Activated CD4-positive, alpha-beta T cell treated with anti-CD3 and anti-CD28 coated beads, Interleukin-2, amount 10 ng/mL, durations not matched to agents 24 days and 14 days (primary cell): ENCODE results near the gene CITED1. TPM values are rescaled to one million over a fixed set of nuclear protein-coding genes. Genes with fewer than 3 reads are reported as not detected.
A peak's percentile ranks its signal among the peaks of the same experiment; 100 is the strongest.

Experiments
- DNase-seq: peaks from one replicate; pipeline ENCODE4 v3.0.0; 2022
- H3K27ac Mint-ChIP-seq: one replicate; pipeline ENCODE4 v1.8.0; 2022; ENCODE audit warnings: mild to moderate bottlenecking, mixed read lengths
- H3K27me3 Mint-ChIP-seq: one replicate; pipeline ENCODE4 v1.8.0; 2022; ENCODE audit warnings: mixed read lengths
- H3K36me3 Mint-ChIP-seq: one replicate; pipeline ENCODE4 v1.8.0; 2022; ENCODE audit warnings: low read depth, mild to moderate bottlenecking, mixed read lengths
- H3K4me1 Mint-ChIP-seq: one replicate; pipeline ENCODE4 v1.8.0; 2021; ENCODE audit warnings: mixed read lengths
- H3K4me3 Mint-ChIP-seq: one replicate; pipeline ENCODE4 v1.8.0; 2022; ENCODE audit warnings: mild to moderate bottlenecking, moderate library complexity, mixed read lengths
- H3K9me3 Mint-ChIP-seq: one replicate; pipeline ENCODE4 v1.8.0; 2021; ENCODE audit warnings: mixed read lengths
- intact Hi-C: fragments of 100-400 bp; cut with micrococcal nuclease; formaldehyde crosslinking; loops from one replicate; pipeline ENCODE4 v1.15.1; 2023
- total RNA-seq: library from RNA; stranded (reverse); gene quantifications from 2 replicates; pipeline ENCODE4 v1.2.3, GENCODE V29; 2022

CITED1 gene
- total RNA-seq, 1 donor from 2014 or later, result not detected

DNA sequence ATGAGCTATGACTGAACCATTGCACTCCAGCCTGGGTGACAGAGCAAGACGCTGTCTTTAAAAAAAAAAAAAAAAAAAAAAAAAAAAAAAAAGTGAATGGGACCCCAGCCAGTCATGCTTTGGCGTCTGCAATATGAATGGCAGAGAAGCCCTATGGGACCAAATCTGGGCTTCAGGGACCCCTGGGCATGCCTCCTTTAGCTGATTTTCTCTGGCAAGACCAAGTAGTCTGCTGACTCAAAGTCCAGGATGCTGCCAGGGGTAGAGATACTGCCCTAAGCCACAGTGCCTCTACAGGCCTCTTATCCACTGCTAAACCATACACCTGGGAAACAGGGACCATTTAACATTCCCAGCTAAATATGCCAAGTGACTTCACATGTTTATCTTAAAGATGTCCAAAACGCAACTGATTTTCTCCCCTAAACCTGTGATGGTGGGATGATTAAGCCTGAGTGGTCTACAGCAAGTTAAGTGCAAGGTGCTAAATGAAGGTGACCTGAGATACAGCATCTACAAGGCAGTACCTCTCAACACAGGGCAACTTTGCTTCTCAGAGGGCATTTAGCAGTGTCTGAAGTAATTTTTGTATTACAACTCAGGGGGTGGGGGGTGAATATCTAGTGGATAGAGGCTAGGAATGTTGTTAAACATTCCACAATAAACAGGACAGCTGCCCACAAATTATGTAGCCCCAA is 34.5 kb downstream of the CITED1 start:
- H3K36me3 Mint-ChIP-seq, result peaks cover 69% of the 10 kb centered on the region
- H3K27ac Mint-ChIP-seq, result peak overlapping the region; percentile 30
- DNase-seq, result no peak
- H3K4me1 Mint-ChIP-seq, result peaks cover 35% of the 10 kb centered on the region
- H3K9me3 Mint-ChIP-seq, result no peaks in the 10 kb centered on the region
- intact Hi-C loops, result loop anchor here (10.0 kb wide), 3 partner anchors 86 to 736 kb away; partner anchors contain the start of genes OGT and PIN4
- H3K27me3 Mint-ChIP-seq, result no peaks in the 10 kb centered on the region
- H3K4me3 Mint-ChIP-seq, result peak overlapping the region; percentile 55

DNA sequence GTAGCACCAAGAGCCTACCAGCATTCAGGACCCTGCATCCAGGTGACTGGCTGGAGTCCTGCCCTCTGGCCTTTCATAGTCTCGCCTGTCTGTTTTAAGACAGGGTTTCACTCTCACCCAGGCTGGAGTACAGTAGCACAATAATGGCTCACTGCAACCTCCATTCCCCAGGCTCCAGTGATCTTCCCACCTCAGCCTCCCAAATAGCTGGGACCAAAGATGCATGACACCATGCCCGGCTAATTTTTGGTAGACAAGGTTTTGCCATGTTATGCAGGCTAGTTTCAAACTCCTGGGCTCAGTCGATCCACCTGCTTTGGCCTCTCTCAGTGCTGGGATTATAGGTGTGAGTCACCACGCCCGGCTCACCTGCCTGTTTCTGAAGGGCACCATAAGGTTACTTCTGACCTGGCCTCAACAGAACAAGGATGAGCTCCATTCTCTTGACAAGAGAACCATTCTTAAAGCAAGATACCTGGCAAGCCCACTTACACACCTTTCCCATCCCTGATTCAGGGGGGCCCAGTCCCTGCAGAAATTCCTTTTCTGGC is 35.3 kb downstream of the CITED1 start:
- Mint-ChIP-seq H3K27ac (peak overlapping the region; percentile 91), H3K36me3 (peaks cover 61% of the 10 kb centered on the region), H3K4me1 (peaks cover 34% of the 10 kb centered on the region), H3K4me3 (no peak overlapping the region), H3K9me3 (no peaks in the 10 kb centered on the region), H3K27me3 (no peaks in the 10 kb centered on the region)
- intact Hi-C loops, result loop anchor here (10.0 kb wide), 3 partner anchors 86 to 736 kb away; partner anchors contain the start of genes OGT and PIN4
- no peak for DNase-seq

DNA sequence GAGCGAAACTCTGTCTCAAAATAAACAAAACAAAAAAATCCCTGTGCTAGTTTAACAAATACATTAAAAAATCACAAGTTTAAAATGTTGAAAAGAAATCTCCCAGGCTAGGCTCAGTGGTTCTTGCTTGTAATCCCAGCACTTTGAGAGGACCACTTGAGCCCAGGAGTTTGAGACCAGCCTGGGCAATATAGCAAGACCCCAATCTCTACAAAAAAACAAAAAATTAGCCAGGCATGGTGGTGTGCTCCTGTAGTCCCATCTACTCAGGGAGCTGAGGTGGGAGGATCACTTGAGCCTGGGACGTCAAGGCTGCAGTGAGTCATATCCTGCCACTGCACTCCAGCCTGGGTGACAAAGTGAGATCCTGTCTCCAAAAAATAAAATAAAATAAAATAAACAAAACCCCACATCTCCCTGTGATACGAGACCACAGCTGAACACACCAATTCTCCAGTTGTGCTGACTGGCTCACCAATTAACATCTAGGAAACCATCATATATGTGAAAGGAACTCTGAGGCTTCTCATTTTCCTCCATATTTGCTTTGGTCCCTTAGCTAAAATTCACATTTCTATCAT is 36.0 kb downstream of the CITED1 start:
- H3K4me1 Mint-ChIP-seq, result peaks cover 31% of the 10 kb centered on the region
- H3K27me3 Mint-ChIP-seq, result no peaks in the 10 kb centered on the region
- H3K36me3 Mint-ChIP-seq, result peaks cover 57% of the 10 kb centered on the region
- H3K4me3 Mint-ChIP-seq, result peak overlapping the region; percentile 67
- intact Hi-C loops, result loop anchor here (10.0 kb wide), 3 partner anchors 85 to 735 kb away; partner anchors contain the start of genes OGT and PIN4
- H3K27ac Mint-ChIP-seq, result peak overlapping the region; percentile 91
- peak; percentile 69 for DNase-seq
- no peaks in the 10 kb centered on the region for H3K9me3 Mint-ChIP-seq

DNA sequence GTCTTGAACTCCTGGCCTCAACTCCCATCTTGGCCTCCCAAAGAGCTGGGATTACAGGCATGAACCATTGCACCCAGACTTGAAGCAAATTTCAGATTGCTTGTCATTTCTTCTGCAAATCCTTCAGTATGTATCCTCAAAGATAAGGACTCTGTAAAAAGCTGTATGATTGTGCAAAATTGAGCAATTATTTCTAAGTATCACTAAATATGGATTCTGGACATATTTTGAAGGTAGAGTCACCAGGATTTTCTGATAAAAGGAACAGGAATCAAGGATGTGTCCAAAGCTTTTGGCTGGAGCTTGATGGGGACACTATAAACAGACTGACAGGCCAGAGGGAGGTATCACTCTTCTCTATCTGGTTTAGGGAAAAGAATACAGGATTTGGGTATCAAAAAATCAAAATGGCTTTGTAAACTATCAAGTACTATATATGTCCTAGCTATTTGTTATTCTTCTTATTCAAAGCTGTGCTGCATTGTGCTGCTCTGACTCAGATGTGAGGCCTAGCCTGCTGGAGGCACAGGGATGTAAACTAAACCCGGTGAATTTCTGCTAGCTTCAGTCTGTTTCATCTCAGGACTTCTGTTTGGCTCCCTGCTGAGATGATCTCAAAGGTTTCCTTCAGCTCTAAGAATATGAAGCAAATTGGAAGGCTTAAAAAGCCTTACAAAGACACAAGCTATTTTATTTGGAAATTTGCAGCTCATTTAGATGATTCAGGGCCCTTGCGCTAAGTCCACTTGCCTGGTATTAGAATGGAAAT is 36.9 kb downstream of the CITED1 start:
- peaks cover 47% of the 10 kb centered on the region for H3K36me3 Mint-ChIP-seq
- intact Hi-C loops, result no loop called here
- DNase-seq, result no peak
- H3K9me3 Mint-ChIP-seq, result no peaks in the 10 kb centered on the region
- peak overlapping the region; percentile 91 for H3K27ac Mint-ChIP-seq
- H3K4me1 Mint-ChIP-seq, result peaks cover 22% of the 10 kb centered on the region
- H3K4me3 Mint-ChIP-seq, result no peak overlapping the region
- no peaks in the 10 kb centered on the region for H3K27me3 Mint-ChIP-seq

DNA sequence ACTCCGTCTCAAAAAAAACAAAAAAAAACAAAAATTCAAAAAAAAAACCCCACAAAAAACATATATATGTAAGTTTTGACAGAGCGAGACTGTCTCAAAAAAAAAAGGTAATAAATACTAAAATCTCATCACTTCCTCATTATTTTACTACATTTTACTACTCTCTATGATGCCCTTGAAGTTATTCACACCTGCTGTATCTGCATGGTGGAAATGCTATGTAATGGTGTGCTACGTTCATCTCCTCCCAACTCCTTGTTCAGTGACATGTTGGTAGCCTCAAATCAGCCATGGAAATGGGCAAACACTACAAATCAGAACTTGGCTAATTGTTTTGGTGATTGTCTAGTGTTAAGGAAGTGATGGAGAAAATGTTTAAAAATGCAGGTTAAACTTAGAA is 40.5 kb downstream of the CITED1 start:
- Mint-ChIP-seq H3K36me3 (peaks cover 17% of the 10 kb centered on the region), H3K4me3 (no peak overlapping the region), H3K27me3 (no peaks in the 10 kb centered on the region), H3K4me1 (peaks cover 3% of the 10 kb centered on the region), H3K27ac (no peak overlapping the region), H3K9me3 (no peaks in the 10 kb centered on the region)
- no peak for DNase-seq
- intact Hi-C loops, result no loop called here

DNA sequence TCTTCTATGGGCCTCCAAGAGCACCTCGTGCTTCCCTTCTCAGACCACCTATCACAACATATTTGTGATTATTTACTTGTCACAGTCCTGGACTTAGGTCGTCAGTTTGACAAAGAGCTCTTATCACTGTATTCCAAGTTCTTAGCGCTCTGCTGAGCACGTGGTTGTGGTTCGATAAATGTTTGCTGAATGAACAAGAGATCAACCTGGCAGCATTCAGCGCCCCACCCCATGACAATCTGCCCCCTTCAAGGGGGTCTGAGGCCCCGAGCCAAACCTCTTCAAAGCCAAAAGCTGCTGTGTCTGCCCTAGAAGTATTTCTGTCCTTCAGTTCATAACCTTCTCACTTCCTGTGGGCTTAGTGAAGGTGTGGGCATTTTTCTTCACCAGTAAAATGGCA is 43.6 kb downstream of the CITED1 start:
- Mint-ChIP-seq H3K27me3 (peaks cover 4% of the 10 kb centered on the region), H3K4me3 (no peak overlapping the region), H3K27ac (no peak overlapping the region), H3K36me3 (peaks cover 2% of the 10 kb centered on the region), H3K4me1 (no peaks in the 10 kb centered on the region), H3K9me3 (no peaks in the 10 kb centered on the region)
- no peak for DNase-seq
- intact Hi-C loops, result no loop called here

DNA sequence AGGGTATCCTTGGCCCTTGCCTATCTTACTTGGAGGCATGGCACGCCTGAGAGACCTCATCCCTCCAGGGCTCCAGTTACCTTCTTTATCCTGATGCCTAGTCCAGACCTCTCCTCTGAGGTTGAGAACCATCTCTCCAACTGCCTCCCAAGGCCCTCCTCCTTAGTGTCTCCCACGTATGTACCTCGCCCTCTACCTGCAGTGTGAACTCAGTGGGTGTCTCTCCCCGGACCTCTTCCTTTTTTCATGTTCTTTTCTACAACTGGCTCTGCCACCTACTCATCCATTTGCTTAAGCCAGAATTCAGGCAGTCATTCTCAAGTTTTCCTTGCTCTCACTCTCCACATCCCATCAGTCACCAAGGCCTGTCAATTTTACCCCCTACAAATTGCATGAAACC is 45.3 kb downstream of the CITED1 start:
- no peak overlapping the region for H3K4me3 Mint-ChIP-seq
- H3K4me1 Mint-ChIP-seq, result no peaks in the 10 kb centered on the region
- intact Hi-C loops, result no loop called here
- DNase-seq, result no peak
- H3K36me3 Mint-ChIP-seq, result peaks cover 2% of the 10 kb centered on the region
- no peaks in the 10 kb centered on the region for H3K9me3 Mint-ChIP-seq
- H3K27ac Mint-ChIP-seq, result no peak overlapping the region
- peaks cover 15% of the 10 kb centered on the region for H3K27me3 Mint-ChIP-seq

DNA sequence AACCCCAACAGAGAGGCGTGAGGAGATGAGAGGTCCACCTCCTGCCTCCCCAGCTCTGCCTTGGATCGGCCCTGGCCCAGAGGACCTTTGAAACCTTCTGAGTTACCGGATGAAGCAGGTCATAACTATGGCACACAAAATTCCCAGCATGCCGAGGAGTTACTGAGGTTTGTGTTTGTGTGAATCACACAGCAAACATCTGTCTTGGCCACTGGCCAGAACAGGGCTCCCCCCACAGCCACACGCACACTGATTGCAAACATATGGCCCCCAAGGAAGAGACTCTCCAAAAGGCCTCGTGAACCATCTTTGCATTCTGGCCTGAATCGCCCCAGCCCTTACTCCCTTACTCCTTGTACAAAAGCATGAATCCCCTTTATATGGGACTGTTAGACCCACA is 47.5 kb downstream of the CITED1 start:
- Mint-ChIP-seq H3K36me3 (no peaks in the 10 kb centered on the region), H3K9me3 (no peaks in the 10 kb centered on the region), H3K4me3 (no peak overlapping the region), H3K27me3 (peaks cover 24% of the 10 kb centered on the region), H3K27ac (no peak overlapping the region), H3K4me1 (no peaks in the 10 kb centered on the region)
- intact Hi-C loops, result no loop called here
- DNase-seq, result no peak

DNA sequence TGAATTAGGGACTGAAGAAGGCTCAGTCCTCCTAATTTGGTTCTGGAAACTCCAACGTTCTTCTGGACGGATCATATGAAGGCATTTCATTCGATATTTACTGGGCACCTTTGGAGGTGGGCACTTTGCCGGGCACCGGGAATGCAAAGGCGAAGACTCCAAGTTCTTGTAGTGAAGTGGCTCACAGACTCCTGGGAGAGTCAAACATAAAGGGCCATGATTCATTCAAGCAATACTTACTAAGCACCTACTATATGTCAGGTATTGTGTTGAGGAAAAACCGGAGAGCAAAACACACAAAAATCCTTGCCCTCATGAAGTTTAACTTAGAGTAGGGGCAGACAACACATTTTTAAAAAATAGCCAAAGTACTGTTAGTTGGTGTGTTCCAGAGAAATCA is 49.9 kb downstream of the CITED1 start:
- DNase-seq, result no peak
- no peaks in the 10 kb centered on the region for H3K4me1 Mint-ChIP-seq
- intact Hi-C loops, result no loop called here
- no peaks in the 10 kb centered on the region for H3K36me3 Mint-ChIP-seq
- no peak overlapping the region for H3K4me3 Mint-ChIP-seq
- no peak overlapping the region for H3K27ac Mint-ChIP-seq
- peaks cover 28% of the 10 kb centered on the region for H3K27me3 Mint-ChIP-seq
- H3K9me3 Mint-ChIP-seq, result no peaks in the 10 kb centered on the region

DNA sequence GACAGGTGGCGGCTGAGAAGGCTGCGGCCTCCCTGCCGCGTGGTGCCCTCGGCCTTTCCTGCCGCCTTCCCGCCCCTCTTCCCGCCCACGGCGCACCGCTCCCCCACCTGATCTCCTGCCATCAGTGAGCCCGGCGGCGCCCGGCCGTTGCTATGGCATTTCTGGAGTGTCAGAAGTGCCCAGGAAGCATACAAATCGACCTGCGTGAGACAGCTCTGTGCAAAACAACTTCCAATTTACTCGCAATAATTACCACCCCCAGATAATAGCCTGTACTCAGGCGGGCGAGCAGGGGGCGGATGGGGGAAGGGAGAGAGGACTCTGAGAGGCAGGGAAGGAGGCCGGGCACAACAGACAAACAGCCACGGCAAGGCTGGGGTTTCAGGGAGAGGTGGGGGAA is 50.3 kb downstream of the CITED1 start:
- intact Hi-C loops, result no loop called here
- Mint-ChIP-seq H3K27me3 (peaks cover 28% of the 10 kb centered on the region), H3K4me1 (no peaks in the 10 kb centered on the region), H3K36me3 (no peaks in the 10 kb centered on the region), H3K27ac (no peak overlapping the region), H3K4me3 (no peak overlapping the region), H3K9me3 (no peaks in the 10 kb centered on the region)
- no peak for DNase-seq

DNA sequence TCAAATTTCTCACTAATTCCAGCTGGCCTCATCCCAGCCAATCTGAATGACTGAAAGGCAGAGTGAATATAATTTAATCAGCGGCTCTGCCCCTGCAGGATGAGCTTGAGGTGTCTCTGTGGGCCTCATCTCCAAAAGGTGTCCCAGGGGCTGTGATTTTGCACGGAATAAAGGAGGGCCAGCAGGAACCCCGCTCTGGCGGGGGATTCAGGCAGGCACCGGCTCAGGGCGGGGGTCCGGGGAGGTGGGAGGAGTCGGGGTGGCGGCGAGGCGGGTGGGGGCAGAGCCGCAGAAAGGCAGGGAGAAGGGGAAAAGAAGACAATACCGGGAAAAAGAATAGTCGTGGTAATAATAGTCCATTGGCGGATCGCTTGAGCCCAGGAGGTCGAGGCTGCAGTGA is 50.9 kb downstream of the CITED1 start:
- no peak overlapping the region for H3K27ac Mint-ChIP-seq
- no peak for DNase-seq
- H3K36me3 Mint-ChIP-seq, result no peaks in the 10 kb centered on the region
- H3K4me3 Mint-ChIP-seq, result no peak overlapping the region
- intact Hi-C loops, result no loop called here
- peaks cover 28% of the 10 kb centered on the region for H3K27me3 Mint-ChIP-seq
- H3K9me3 Mint-ChIP-seq, result no peaks in the 10 kb centered on the region
- H3K4me1 Mint-ChIP-seq, result no peaks in the 10 kb centered on the region

DNA sequence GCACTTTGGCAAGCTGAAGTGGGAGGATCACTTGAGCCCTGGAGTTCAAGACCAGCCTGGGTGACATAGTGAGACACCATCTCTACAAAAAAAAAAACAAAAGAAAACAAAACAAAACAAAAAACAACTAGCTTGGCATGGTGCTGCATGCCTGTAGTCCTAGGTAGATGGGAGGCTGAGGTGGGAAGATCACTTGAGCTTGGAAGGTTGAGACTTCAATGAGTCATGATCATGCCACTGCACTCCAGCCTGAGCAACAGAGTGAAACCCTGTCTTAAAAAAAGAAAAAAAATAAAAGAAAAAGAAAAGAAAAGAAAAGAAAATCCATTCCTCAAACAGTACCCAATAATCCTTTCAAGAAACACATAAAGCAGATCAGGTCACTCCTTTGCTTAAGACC is 52.0 kb downstream of the CITED1 start:
- intact Hi-C loops, result no loop called here
- Mint-ChIP-seq H3K9me3 (no peaks in the 10 kb centered on the region), H3K36me3 (no peaks in the 10 kb centered on the region), H3K4me1 (no peaks in the 10 kb centered on the region), H3K4me3 (no peak overlapping the region), H3K27ac (no peak overlapping the region), H3K27me3 (peaks cover 28% of the 10 kb centered on the region)
- DNase-seq, result no peak
